ENCODE data around the gene AGO4. TPM values are rescaled to one million over a fixed set of nuclear protein-coding genes. Genes with fewer than 3 reads are reported as not detected.
"Not testable (repeated sequence)": the region's sequence is repeated elsewhere in the genome, so short reads cannot be mapped to it uniquely, and the experiment has no call there.

Gene AGO4
- polyA plus RNA-seq, 6 donors from 2014 or later: 6.9 to 13.2 (median 8.7) TPM

DNA sequence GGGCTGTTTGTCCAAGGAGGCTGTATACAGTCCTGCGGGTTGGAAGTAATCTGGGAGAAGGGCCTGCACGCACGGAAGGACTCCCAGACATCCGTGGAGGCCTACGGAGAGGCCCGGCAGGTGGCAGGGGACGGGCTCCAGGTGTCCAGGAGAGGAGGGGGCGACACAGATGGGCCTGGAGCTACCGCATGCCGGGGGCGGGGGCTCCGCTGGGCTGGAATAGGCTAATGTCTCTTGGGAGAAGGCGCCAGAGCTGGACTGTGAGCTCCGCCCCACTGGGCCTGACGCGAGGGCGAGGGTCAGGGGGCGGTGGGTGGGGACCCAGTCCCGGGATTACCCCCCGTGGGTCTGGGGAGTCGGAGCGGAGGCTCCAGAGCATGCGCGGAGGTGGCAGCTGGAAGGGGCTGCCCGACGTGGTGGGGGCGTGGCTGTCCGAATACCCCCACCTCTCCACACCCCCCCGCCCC is 75.9 kb downstream of the AGO4 start:
- Mint-ChIP-seq H3K4me3 (peak overlapping the region; percentile 89 to 99 (median 96)), H3K4me1 (peaks cover 46 to 61% (median 61%) of the 10 kb centered on the region in 3 donors), H3K9me3 (no peaks in the 10 kb centered on the region), H3K36me3 (peaks cover 3% of the 10 kb centered on the region in 2 donors), H3K27me3 (peaks cover 0 to 6% (median 3%) of the 10 kb centered on the region in 3 donors), H3K27ac (peak overlapping the region; percentile 11 to 96 (median 92))
- ATAC-seq (ENCODE audit: low read depth in 2 of 2) (peak in 1 of 2 donors; percentile 10), DNase-seq (peak; percentile 33)

DNA sequence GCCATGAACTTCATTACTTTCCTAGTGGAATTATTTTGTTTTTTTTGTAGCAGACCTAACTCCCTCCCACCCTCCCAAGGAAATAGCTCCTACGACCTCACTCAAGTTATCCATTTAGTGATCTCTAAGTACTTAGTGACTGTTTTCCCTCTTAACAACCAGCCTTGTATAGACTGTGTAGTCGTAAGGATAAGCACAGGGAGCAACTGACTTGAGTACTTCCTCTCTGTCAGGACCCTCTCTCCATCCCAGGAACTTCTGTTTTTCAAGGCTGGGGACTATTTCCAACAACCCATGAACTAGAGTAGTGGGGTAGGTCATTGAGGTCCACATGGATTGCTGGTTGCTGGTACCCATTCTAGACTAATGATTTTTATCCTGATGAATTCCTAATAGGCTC is 77.1 kb downstream of the AGO4 start:
- Mint-ChIP-seq H3K36me3 (peaks cover 5 to 8% of the 10 kb centered on the region in 2 donors), H3K9me3 (no peaks in the 10 kb centered on the region), H3K27me3 (peaks cover 0 to 6% (median under 1%) of the 10 kb centered on the region in 3 donors), H3K27ac (peak overlapping the region in 5 of 6 donors; percentile 8 to 96 (median 78)), H3K4me3 (peak overlapping the region in 7 of 8 donors; percentile 21 to 99 (median 61)), H3K4me1 (peaks cover 49 to 68% (median 65%) of the 10 kb centered on the region in 3 donors)
- ATAC-seq (ENCODE audit: low read depth in 2 of 2): no peak
- DNase-seq: no peak

DNA sequence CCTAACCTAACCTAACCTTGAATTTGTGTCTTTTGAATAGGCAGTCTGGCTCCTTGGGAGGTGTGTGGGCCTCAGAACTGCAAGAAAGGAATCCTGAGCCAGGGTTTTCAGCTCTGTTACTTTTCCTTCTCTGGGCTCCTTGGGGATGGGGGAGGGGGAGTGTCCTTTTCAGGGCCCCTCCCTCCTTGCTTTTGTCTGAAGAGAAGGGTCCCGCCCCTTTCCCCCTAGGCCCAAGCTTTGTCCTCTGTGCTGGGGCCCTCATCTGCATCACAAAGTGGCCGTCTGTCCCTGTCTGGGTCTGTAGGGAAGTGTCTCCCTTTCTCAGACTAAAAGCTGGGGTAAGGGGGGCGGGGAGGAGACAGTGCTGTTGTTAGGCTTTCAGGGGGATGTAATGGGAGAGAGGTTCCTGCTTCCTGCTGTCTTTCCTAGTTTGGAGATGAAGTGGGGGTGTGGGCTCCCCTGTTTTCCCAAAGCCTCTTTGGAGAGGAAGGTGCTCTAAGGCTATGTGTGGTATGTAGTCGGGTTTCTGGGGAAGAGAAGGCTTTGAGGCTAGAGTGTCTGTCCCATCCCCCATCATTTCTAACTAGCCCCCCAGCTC is 78.2 kb downstream of the AGO4 start:
- DNase-seq (no peak), ATAC-seq (ENCODE audit: low read depth in 2 of 2) (no peak)
- H3K4me1 Mint-ChIP-seq: peaks cover 49 to 70% (median 65%) of the 10 kb centered on the region in 3 donors
- peak overlapping the region in 4 of 8 donors; percentile 23 to 89 (median 78) for H3K4me3 Mint-ChIP-seq
- H3K27ac Mint-ChIP-seq: peak overlapping the region; percentile 47 to 96 (median 90)
- H3K36me3 Mint-ChIP-seq: peaks cover 7 to 8% of the 10 kb centered on the region in 2 donors
- H3K9me3 Mint-ChIP-seq: no peaks in the 10 kb centered on the region
- H3K27me3 Mint-ChIP-seq: peaks cover 0 to 6% (median 0%) of the 10 kb centered on the region in 3 donors

DNA sequence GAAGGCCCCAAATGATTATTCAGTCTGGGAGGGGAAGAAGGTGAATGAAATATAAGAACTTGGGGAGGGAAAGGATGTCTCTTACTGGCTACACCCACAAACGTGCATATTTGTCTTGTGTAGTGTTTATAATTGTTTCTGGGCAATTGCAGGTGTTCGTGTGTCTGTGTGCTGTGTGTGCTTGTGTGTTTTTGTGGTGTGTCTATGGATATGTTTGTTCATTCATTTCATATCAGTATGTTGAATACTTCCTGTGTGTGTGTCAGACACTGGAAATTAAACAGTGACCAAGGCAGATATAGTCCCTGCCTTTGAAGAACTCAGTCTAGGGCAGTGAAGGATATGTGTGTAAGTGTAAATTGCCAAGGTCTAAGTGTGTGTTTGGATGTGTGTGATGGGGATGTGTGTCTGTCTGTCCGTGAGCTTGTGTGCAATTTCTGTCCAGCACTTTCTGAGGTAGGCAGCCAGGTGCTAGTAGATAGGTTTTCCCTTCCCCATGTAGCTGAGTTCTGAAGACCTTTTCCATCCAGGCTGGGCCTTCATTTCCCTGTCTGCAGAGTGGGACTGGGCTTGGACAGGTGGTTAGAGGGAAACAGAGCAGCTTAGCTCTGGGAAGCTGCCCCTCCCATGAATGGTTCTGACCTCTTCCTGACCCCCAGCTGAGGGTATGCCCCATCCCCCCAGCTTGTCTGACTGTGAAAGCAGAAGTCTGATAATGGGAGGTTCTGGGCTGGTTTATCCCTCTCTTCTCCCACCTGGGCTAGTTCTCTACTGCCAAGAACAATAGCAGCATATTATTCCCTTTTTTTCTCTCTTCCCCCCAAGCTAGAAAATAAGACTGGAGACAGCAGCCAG is 79.0 kb downstream of the AGO4 start:
- peak overlapping the region; percentile 5 to 89 (median 48) for H3K4me3 Mint-ChIP-seq
- H3K9me3 Mint-ChIP-seq: no peaks in the 10 kb centered on the region
- ATAC-seq (ENCODE audit: low read depth in 2 of 2) (peak; percentile 31 to 33), DNase-seq (peak; percentile 43)
- peaks cover 8 to 9% of the 10 kb centered on the region in 2 donors for H3K36me3 Mint-ChIP-seq
- H3K27ac Mint-ChIP-seq: peak overlapping the region; percentile 47 to 96 (median 90)
- peaks cover 0 to 5% (median 0%) of the 10 kb centered on the region in 3 donors for H3K27me3 Mint-ChIP-seq
- peaks cover 48 to 70% (median 64%) of the 10 kb centered on the region in 3 donors for H3K4me1 Mint-ChIP-seq

DNA sequence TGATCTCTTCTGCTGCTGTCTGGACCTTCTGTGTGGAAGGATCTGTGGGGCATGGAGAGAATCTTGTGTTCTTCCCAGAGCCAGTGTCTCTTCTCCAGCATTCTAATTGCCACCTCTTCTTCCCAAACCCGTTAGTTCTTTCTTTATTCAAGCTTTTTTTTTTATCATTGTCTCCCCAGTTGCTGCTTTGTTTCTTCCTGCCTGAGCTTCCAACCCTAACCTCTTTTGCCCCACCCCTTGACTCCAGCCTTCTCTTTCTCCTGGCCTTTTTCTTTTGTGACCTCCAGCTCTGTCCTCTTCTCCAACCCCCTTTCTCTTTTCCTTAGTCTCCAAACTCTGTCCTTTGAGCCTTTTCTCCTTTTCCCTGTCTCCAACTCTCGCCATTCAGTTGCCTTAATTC is 79.7 kb downstream of the AGO4 start:
- Mint-ChIP-seq H3K27me3 (no peaks in the 10 kb centered on the region), H3K4me3 (peak overlapping the region; percentile 36 to 89 (median 60)), H3K4me1 (peaks cover 41 to 66% (median 57%) of the 10 kb centered on the region in 3 donors), H3K27ac (peak overlapping the region; percentile 47 to 96 (median 90)), H3K36me3 (peaks cover 8 to 9% of the 10 kb centered on the region in 2 donors), H3K9me3 (no peaks in the 10 kb centered on the region)
- ATAC-seq (ENCODE audit: low read depth in 2 of 2): no peak
- no peak for DNase-seq

DNA sequence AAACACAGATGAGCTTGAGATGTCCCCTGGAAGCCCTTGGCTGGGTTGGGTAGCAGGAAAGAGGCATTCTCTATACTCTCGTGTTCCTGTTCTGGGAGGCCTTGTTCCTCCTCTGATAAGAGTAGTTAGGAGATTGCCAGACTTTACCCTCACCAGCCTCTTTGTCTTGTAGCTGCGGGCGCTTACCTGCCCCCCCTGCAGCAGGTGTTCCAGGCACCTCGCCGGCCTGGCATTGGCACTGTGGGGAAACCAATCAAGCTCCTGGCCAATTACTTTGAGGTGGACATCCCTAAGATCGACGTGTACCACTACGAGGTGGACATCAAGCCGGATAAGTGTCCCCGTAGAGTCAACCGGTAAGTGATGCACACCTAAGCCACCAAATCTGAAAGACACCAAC is 80.4 kb downstream of the AGO4 start:
- Mint-ChIP-seq H3K27me3 (no peaks in the 10 kb centered on the region), H3K36me3 (peaks cover 8 to 9% of the 10 kb centered on the region in 2 donors), H3K27ac (peak overlapping the region in 3 of 6 donors; percentile 43 to 92 (median 76)), H3K9me3 (no peaks in the 10 kb centered on the region), H3K4me1 (peaks cover 38 to 69% (median 60%) of the 10 kb centered on the region in 3 donors), H3K4me3 (peak overlapping the region in 2 of 8 donors; percentile 13 to 29)
- ATAC-seq (ENCODE audit: low read depth in 2 of 2) (no peak), DNase-seq (no peak)

DNA sequence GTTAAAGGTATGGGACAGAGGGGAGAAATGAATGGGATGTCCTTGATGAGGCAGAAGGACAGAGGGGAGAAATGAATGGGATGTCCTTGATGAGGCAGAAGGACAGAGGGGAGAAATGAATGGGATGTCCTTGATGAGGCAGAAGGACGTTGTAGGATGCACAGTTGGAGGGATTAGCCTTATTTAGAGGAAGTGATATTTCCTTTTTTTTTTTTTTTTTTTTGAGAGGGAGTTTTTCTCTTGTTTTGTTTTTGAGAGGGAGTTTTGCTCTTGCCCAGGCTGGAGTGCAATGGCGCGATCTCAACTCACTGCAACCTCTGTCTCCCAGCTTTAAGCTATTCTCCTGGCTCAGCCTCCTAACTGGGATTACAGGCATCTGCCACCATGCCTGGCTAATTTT is 81.2 kb downstream of the AGO4 start:
- not testable (repeated sequence) for H3K4me3 Mint-ChIP-seq; ATAC-seq (ENCODE audit: low read depth in 2 of 2); DNase-seq; H3K9me3 Mint-ChIP-seq; H3K27me3 Mint-ChIP-seq; H3K36me3 Mint-ChIP-seq
- Mint-ChIP-seq H3K27ac (peak overlapping the region; percentile 37 to 95 (median 74)), H3K4me1 (peaks cover 39 to 73% (median 61%) of the 10 kb centered on the region in 3 donors)

DNA sequence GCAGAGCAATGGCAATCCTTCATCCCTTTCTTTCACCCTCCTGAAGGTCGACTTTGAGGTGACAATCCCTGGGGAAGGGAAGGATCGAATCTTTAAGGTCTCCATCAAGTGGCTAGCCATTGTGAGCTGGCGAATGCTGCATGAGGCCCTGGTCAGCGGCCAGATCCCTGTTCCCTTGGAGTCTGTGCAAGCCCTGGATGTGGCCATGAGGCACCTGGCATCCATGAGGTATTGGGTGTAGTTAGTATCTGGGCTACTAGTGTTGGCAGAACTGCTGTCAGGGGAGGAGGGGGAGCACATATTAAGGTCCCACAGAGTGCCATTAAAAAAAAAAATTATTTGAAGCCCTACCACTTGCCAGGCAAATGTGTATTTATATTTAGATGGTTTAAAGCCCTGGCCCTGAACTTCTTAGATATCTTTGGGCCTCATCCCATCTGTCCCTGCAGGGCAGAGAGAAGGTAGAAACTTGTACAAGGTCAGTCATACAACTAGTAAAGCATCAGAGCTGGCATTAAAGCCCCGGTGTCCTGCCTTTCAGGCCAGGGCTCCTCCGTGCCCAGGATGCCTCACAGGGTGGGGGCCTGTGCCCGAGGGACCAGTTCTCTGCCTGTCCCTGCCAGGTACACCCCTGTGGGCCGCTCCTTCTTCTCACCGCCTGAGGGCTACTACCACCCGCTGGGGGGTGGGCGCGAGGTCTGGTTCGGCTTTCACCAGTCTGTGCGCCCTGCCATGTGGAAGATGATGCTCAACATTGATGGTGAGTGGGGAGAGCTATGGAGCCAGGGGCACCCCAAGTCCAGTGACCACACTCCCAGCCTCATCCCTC is 85.4 kb downstream of the AGO4 start:
- Mint-ChIP-seq H3K27me3 (no peaks in the 10 kb centered on the region), H3K9me3 (no peaks in the 10 kb centered on the region), H3K36me3 (peaks cover 8 to 15% of the 10 kb centered on the region in 2 donors), H3K4me1 (peaks cover 21 to 49% (median 34%) of the 10 kb centered on the region in 3 donors), H3K4me3 (no peak overlapping the region), H3K27ac (peak overlapping the region; percentile 91 to 99 (median 96))
- DNase-seq (no peak), ATAC-seq (ENCODE audit: low read depth in 2 of 2) (no peak)

DNA sequence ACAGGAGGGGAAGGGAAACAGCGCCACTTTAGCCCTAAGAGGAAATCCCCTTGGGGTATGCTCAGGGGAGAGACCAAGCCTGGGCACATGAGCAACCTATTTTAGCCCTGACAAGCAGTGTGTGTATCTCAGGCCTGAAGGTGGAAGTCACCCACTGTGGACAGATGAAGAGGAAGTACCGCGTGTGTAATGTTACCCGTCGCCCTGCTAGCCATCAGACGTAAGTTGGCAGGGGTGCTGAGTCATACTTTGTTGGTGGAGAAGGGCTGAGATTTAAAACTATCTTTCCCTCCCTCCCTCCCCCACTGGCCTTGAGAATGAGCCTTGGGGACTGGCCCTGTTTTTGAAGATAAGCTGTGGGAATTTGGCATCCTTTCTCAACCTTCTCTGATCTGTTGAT is 86.4 kb downstream of the AGO4 start:
- Mint-ChIP-seq H3K27ac (peak overlapping the region; percentile 91 to 99 (median 96)), H3K9me3 (no peaks in the 10 kb centered on the region), H3K36me3 (peaks cover 6 to 10% of the 10 kb centered on the region in 2 donors), H3K4me1 (peaks cover 16 to 42% (median 26%) of the 10 kb centered on the region in 3 donors), H3K4me3 (peak overlapping the region in 5 of 8 donors; percentile 36 to 86 (median 55)), H3K27me3 (no peaks in the 10 kb centered on the region)
- DNase-seq: peak; percentile 73
- ATAC-seq (ENCODE audit: low read depth in 2 of 2): peak; percentile 100

DNA sequence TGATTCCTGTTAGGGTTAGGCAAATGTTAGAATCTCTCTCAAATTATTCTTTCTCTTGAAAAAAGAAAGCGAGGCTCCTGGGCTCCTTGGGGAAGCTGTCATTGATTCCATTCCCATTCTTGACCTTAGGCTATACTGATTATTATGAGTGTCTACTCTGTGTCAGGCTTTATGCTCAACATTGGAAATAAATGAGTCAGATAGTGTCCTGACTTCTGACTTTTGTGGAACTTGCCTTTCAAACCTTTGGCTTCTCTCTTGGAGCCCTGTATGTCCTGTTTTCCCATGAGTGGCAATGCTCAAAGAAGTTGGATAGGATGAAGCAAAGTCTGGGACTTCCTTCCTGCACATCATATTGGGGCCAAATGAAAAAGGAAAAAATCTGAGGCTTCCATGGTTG is 86.8 kb downstream of the AGO4 start:
- no peak for DNase-seq
- no peak for ATAC-seq (ENCODE audit: low read depth in 2 of 2)
- Mint-ChIP-seq H3K27me3 (no peaks in the 10 kb centered on the region), H3K4me1 (peaks cover 16 to 40% (median 26%) of the 10 kb centered on the region in 3 donors), H3K4me3 (peak overlapping the region in 1 of 8 donors; percentile 25), H3K27ac (peak overlapping the region in 5 of 6 donors; percentile 30 to 97 (median 96)), H3K9me3 (no peaks in the 10 kb centered on the region), H3K36me3 (peaks cover 7 to 10% of the 10 kb centered on the region in 2 donors)

DNA sequence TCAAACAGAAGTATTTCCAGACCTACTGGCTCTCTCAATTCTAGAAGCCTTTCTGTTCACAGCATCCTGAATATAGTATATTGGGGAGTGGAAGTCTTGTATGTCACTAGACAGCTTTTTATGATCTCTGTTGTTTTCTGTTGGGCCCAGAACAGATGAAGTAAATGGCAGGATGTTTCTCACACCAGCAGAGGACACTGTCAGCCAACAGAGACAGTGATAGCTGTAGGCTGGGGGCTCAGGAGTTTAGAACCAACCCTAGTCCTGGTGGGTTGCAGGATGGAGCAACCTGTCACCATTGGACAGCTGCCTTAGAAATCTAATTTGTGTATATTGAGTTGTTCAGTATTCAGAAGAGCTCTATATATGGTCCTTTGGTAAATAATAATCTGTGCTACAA is 92.1 kb downstream of the AGO4 start:
- Mint-ChIP-seq H3K9me3 (no peaks in the 10 kb centered on the region), H3K36me3 (peaks cover 18 to 31% of the 10 kb centered on the region in 2 donors), H3K27me3 (no peaks in the 10 kb centered on the region), H3K4me1 (peaks cover 5 to 9% (median 6%) of the 10 kb centered on the region in 3 donors), H3K27ac (peak overlapping the region in 1 of 6 donors; percentile 11), H3K4me3 (no peak overlapping the region)
- ATAC-seq (ENCODE audit: low read depth in 2 of 2): no peak
- no peak for DNase-seq

DNA sequence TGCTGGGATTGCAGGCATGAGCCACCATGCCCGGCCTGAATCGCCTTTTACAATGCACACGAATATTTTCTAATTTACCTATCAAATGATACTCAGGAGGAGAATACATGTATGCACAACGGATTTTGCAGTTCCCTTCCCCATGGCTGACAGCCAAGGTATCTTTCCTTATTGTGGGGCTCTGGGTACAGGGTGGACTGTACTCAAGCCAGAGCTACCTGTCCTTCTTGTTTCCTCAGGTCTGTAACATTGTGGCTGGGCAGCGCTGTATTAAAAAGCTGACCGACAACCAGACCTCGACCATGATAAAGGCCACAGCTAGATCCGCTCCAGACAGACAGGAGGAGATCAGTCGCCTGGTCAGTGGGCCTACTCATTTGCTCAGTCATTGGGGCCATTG is 93.4 kb downstream of the AGO4 start:
- H3K36me3 Mint-ChIP-seq: peaks cover 18 to 33% of the 10 kb centered on the region in 2 donors
- DNase-seq: no peak

More for the DNA sequence above, 93.4 kb downstream of the AGO4 start:
- peak overlapping the region in 1 of 6 donors; percentile 22 for H3K27ac Mint-ChIP-seq
- no peaks in the 10 kb centered on the region for H3K27me3 Mint-ChIP-seq
- no peaks in the 10 kb centered on the region for H3K9me3 Mint-ChIP-seq
- H3K4me3 Mint-ChIP-seq: no peak overlapping the region
- H3K4me1 Mint-ChIP-seq: peaks cover 0 to 4% (median 0%) of the 10 kb centered on the region in 3 donors
- ATAC-seq (ENCODE audit: low read depth in 2 of 2): no peak

Data from naive B cell (primary cell).